SU-DHL-6 (cell line): ENCODE data around the gene RHOG.

Source experiments
- CTCF ChIP-seq: fragments of 200-600 bp; sonication (generic); IDR thresholded peaks from one replicate; pipeline ENCODE4 v1.5.1; 2017; ENCODE audit warnings: antibody characterized with exemption, mild to moderate bottlenecking, low read length, moderate library complexity; ENCODE audit not compliant: insufficient read depth, poor library complexity, severe bottlenecking
- EZH2phosphoT487 ChIP-seq: fragments of 200-600 bp; sonication (generic), shearing (Covaris generic); conservative IDR thresholded peaks from 2 replicates; pipeline ENCODE4 v1.6.1; 2018; ENCODE audit warnings: mild to moderate bottlenecking, antibody characterized with exemption, low read length, moderate library complexity, mixed read lengths

GRCh38 chr11:3809624-3809928 is 31.2 kb downstream of the RHOG start:
- no peak for TF ChIP-seq CTCF
- TF ChIP-seq EZH2phosphoT487, result no peak
